Measurements from ENCODE around the gene HSDL1.

Gene HSDL1

GRCh38 chr16:84085271-84085667 is 59.7 kb downstream of the HSDL1 start:
- H4K20me1 ChIP-seq (ENCODE audit: insufficient read depth, low read length) = no peaks in the 10 kb centered on the region
- no peak overlapping the region for H2AFZ ChIP-seq (ENCODE audit: low read depth, low read length)
- peak overlapping the region; percentile 60 for H3K9ac ChIP-seq (ENCODE audit: low read depth, low read length)
- peak overlapping the region; percentile 77 for H3K4me2 ChIP-seq (ENCODE audit: insufficient read depth, low read length)
- no peaks in the 10 kb centered on the region for H3K27me3 ChIP-seq (ENCODE audit: insufficient read depth, low read length, poor library complexity)
- peaks cover 81% of the 10 kb centered on the region for H3K36me3 ChIP-seq (ENCODE audit: insufficient read depth, low read length)
- DNase-seq (no peak), ATAC-seq (ENCODE audit: insufficient read depth, low read depth) (no peak)
- H3K4me3 ChIP-seq (ENCODE audit: low read depth in 1 of 2, low read length in 2 of 2) = no peak overlapping the region
- no peaks in the 10 kb centered on the region for H3K9me3 ChIP-seq (ENCODE audit: insufficient read depth, low read length, severe bottlenecking)
- peak overlapping the region; percentile 99 for H3K27ac ChIP-seq (ENCODE audit: low read length)
- H3K4me1 ChIP-seq (ENCODE audit: insufficient read depth, low read length) = peaks cover 59% of the 10 kb centered on the region
- TF ChIP-seq EZH2 (IDR thresholded peaks at IDR 0.05; ENCODE audit: borderline replicate concordance, low read depth, low read length, severe bottlenecking) = no peak
- no peak for TF ChIP-seq CTCF (IDR thresholded peaks at IDR 0.05; ENCODE audit: borderline replicate concordance, extremely low read depth, low read length, poor library complexity, severe bottlenecking)
- peaks cover 62% of the 10 kb centered on the region for H3K79me2 ChIP-seq (ENCODE audit: insufficient read depth, low read length)

- Histone ChIP-seq H3K9ac (ENCODE audit: low read depth, low read length) (peak overlapping the region; percentile 60), H2AFZ (ENCODE audit: low read depth, low read length) (no peak overlapping the region), H3K27me3 (ENCODE audit: insufficient read depth, low read length, poor library complexity) (no peaks in the 10 kb centered on the region), H3K4me2 (ENCODE audit: insufficient read depth, low read length) (no peak overlapping the region), H3K4me1 (ENCODE audit: insufficient read depth, low read length) (peaks cover 54% of the 10 kb centered on the region), H3K9me3 (ENCODE audit: insufficient read depth, low read length, severe bottlenecking) (no peaks in the 10 kb centered on the region), H3K79me2 (ENCODE audit: insufficient read depth, low read length) (peaks cover 66% of the 10 kb centered on the region), H3K4me3 (ENCODE audit: low read depth in 1 of 2, low read length in 2 of 2) (no peak overlapping the region), H3K36me3 (ENCODE audit: insufficient read depth, low read length) (peaks cover 82% of the 10 kb centered on the region), H3K27ac (ENCODE audit: low read length) (peak overlapping the region; percentile 99), H4K20me1 (ENCODE audit: insufficient read depth, low read length) (no peaks in the 10 kb centered on the region)
- TF ChIP-seq EZH2 (IDR thresholded peaks at IDR 0.05; ENCODE audit: borderline replicate concordance, low read depth, low read length, severe bottlenecking) (no peak), CTCF (IDR thresholded peaks at IDR 0.05; ENCODE audit: borderline replicate concordance, extremely low read depth, low read length, poor library complexity, severe bottlenecking) (peak; percentile 90)
- ATAC-seq (ENCODE audit: insufficient read depth, low read depth) (peak; percentile 59), DNase-seq (peak; percentile 75)
Measured at GRCh38 chr16:84084570-84085270, 60.3 kb downstream of the HSDL1 start.

- H3K4me2 ChIP-seq (ENCODE audit: insufficient read depth, low read length) = no peak overlapping the region
- peaks cover 79% of the 10 kb centered on the region for H3K79me2 ChIP-seq (ENCODE audit: insufficient read depth, low read length)
- DNase-seq (no peak), ATAC-seq (ENCODE audit: insufficient read depth, low read depth) (no peak)
- H2AFZ ChIP-seq (ENCODE audit: low read depth, low read length) = no peak overlapping the region
- peaks cover 90% of the 10 kb centered on the region for H3K36me3 ChIP-seq (ENCODE audit: insufficient read depth, low read length)
- TF ChIP-seq CTCF (IDR thresholded peaks at IDR 0.05; ENCODE audit: borderline replicate concordance, extremely low read depth, low read length, poor library complexity, severe bottlenecking) (no peak), EZH2 (IDR thresholded peaks at IDR 0.05; ENCODE audit: borderline replicate concordance, low read depth, low read length, severe bottlenecking) (no peak)
- H4K20me1 ChIP-seq (ENCODE audit: insufficient read depth, low read length) = 0 out of 2 replicates have a peak, but pooled peaks cover 6% of the 10 kb centered on the region
- no peak overlapping the region for H3K9ac ChIP-seq (ENCODE audit: low read depth, low read length)
- H3K4me3 ChIP-seq (ENCODE audit: low read depth in 1 of 2, low read length in 2 of 2) = no peak overlapping the region
- no peaks in the 10 kb centered on the region for H3K9me3 ChIP-seq (ENCODE audit: insufficient read depth, low read length, severe bottlenecking)
- H3K27me3 ChIP-seq (ENCODE audit: insufficient read depth, low read length, poor library complexity) = no peaks in the 10 kb centered on the region
- peaks cover 36% of the 10 kb centered on the region for H3K4me1 ChIP-seq (ENCODE audit: insufficient read depth, low read length)
- peak overlapping the region; percentile 58 for H3K27ac ChIP-seq (ENCODE audit: low read length)
Measured at GRCh38 chr16:84082835-84083569, 62.0 kb downstream of the HSDL1 start.
